Skin epidermis (tissue), 12 donors: ENCODE results near the gene EIPR1.
"Not testable (repeated sequence)": the region's sequence is repeated elsewhere in the genome, so short reads cannot be mapped to it uniquely, and the experiment has no call there.

Experiments
- H3K27ac ChIP-seq, 21 experiments: fragments of 200-600 bp; sonication (generic) in 11 of 21; one replicate each; pipeline ENCODE4 v1.5.0; 2020; ENCODE audit warnings: mild to moderate bottlenecking in 3 of 21, inconsistent platforms in 2 of 21, moderate library complexity in 2 of 21
- H3K4me3 ChIP-seq, 7 experiments: fragments of 200-600 bp; sonication (generic) in 2 of 7; one replicate each; pipeline ENCODE4 v1.5.0; 2020; ENCODE audit warnings: inconsistent platforms in 2 of 7, mild to moderate bottlenecking in 2 of 7, moderate library complexity in 1 of 7

EIPR1 gene

DNA sequence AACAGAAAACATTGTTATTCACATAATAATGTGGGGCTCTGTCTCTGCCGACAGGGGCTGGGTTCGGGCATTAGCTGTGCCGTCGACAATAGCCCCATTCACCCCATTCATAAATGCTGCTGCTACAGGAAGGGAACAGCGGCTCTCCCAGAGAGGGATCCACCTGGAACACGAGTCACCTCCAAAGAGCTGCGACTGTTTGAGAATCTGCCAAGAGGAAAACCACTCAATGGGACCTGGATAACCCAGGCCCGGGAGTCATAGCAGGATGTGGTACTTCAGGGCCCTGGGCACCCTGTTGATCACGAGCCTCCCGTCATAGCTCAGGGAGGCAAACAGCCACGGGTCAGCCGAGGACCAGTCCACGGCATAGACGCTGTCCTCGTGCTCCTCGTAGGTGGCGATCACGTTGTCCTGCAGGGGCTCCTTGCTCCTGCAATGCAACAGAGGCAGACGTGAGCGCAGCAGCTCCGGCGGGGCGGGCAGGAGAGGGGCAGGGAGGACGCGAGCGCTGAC, 188.5 kb downstream of the EIPR1 start:
- no peak overlapping the region for H3K27ac ChIP-seq

GRCh38 chr2:3188405-3188946, 189.1 kb downstream of the EIPR1 start:
- Histone ChIP-seq H3K4me3 (no peak overlapping the region), H3K27ac (no peak overlapping the region)

More for the DNA sequence above, 188.5 kb downstream of the EIPR1 start:
- no peak overlapping the region for H3K4me3 ChIP-seq

- H3K27ac ChIP-seq, result no peak overlapping the region
- H3K4me3 ChIP-seq, result no peak overlapping the region
Observed at GRCh38 chr2:3187467-3187866, 190.2 kb downstream of the EIPR1 start.

DNA sequence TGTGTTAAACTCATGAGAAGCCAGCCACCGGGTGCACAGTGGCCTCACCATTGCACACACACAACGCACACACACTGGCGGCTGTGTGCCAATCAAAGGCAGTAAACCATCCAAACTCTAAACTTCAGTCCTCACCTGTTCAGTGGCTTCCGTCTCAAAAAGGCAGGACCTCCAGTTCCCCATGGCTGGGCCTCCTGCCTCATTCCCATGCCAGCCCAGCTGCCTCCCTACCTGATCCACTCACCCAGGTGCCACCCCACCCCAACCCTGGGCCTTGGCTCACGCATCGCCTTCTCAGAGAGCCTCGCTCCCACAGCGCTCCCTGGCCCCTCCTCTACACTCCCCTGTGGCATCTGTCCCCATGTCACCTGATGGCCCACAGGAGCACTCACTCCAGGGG, 190.9 kb downstream of the EIPR1 start:
- no peak overlapping the region for H3K4me3 ChIP-seq
- H3K27ac ChIP-seq, result no peak overlapping the region

DNA sequence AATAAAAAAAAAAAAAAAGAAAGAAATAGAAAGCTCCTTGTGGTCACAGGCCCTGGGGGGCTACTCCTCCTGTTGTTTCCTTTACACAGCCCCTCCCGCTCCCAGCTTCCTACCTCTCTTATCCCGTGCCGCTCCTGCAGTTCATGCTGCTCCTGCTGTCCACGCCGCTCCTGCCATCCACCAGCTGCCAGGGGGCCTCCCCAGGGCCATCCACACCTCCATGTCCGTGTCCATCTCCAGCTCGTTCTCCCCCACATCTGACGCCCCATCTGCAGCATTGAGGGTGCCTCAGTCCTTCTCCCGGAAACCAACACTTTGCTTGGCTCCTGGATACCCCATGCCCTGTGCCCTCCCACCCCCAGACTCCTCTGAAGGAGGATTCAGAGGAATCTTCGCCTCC, 191.7 kb downstream of the EIPR1 start:
- H3K27ac ChIP-seq, result no peak overlapping the region
- no peak overlapping the region for H3K4me3 ChIP-seq

DNA sequence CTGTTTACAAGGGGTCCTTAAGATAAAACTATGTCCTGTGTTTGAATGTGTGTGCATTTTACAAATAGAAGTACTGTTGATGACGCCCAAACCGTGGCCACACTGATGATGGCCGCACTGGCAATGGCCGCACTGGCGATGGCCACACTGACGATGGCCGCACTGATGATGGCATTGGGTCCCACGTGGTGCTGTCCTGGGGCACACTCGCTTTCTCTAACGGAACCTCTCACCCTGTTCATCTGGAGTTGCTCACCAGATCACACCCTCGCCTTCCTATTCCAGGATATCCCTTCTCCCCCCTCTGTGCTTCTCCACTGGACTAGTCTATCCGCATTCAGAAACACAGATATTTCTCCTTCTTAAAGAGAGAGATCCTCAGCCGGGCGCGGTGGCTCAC, 192.4 kb downstream of the EIPR1 start:
- H3K27ac ChIP-seq, result no peak overlapping the region
- H3K4me3 ChIP-seq, result no peak overlapping the region

- no peak overlapping the region for H3K4me3 ChIP-seq
- H3K27ac ChIP-seq, result no peak overlapping the region
Observed at GRCh38 chr2:3184167-3184566, 193.5 kb downstream of the EIPR1 start.

GRCh38 chr2:3183766-3184165, 193.9 kb downstream of the EIPR1 start:
- H3K4me3 ChIP-seq, result no peak overlapping the region

GRCh38 chr2:3182848-3183247, 194.8 kb downstream of the EIPR1 start:
- H3K27ac ChIP-seq, result no peak overlapping the region

More at GRCh38 chr2:3183766-3184165, 193.9 kb downstream of the EIPR1 start:
- H3K27ac ChIP-seq, result no peak overlapping the region

DNA sequence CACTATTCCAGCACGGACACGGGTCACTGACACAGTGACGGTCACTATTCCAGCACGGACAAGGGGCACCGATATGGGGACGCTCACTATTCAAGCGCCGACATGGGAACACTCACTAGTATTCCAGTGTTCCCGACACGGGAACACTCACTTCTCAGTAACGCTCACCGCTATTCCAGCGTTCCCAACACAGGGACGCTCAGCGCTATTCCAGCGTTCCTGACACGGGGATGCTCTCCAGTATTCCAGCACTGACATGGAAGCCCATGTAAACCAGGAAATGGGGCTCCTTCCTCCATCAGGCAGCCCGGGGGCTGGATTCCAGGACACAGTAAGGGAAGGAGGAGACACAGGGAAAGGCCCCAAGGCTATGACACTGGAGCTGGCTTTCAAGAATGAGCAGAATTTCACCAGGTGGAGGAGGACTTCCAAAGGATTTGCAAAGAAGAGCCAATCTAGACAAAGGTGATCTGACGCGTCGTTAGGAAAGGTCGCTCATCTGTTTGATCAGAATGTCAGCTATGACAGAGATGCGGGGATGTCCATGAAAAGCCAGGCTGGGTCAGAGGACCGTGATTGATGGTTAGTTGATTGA, 196.1 kb downstream of the EIPR1 start:
- no peak overlapping the region for H3K4me3 ChIP-seq
- no peak overlapping the region for H3K27ac ChIP-seq

More at GRCh38 chr2:3182848-3183247, 194.8 kb downstream of the EIPR1 start:
- H3K4me3 ChIP-seq, result no peak overlapping the region

GRCh38 chr2:3180909-3181221, 196.8 kb downstream of the EIPR1 start:
- H3K27ac ChIP-seq, H3K4me3 ChIP-seq: not testable (repeated sequence)

GRCh38 chr2:3180082-3180908, 197.3 kb downstream of the EIPR1 start:
- Histone ChIP-seq H3K4me3 (no peak overlapping the region), H3K27ac (no peak overlapping the region)

DNA sequence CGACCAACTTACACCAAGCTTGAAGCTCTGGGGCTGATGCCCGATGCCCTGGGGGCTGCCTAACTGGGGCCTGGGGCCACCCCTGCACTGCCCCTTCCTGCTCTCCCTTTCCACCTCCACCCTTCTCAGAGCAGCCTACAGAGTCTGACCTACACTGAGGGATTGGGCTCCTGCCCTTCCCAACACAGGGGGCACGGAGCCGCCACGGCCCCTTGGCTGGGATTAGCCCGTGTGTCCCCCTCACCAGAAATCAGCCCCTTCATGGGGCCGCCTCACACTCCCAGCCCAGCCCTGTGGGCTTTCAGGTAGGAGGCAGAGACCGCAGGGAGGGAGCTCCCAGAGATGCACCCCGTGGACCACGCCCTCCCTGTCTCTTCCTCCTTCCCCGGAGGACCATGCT, 198.0 kb downstream of the EIPR1 start:
- no peak overlapping the region for H3K27ac ChIP-seq
- H3K4me3 ChIP-seq, result no peak overlapping the region

GRCh38 chr2:3179208-3179607, 198.4 kb downstream of the EIPR1 start:
- Histone ChIP-seq H3K27ac (no peak overlapping the region), H3K4me3 (no peak overlapping the region)

DNA sequence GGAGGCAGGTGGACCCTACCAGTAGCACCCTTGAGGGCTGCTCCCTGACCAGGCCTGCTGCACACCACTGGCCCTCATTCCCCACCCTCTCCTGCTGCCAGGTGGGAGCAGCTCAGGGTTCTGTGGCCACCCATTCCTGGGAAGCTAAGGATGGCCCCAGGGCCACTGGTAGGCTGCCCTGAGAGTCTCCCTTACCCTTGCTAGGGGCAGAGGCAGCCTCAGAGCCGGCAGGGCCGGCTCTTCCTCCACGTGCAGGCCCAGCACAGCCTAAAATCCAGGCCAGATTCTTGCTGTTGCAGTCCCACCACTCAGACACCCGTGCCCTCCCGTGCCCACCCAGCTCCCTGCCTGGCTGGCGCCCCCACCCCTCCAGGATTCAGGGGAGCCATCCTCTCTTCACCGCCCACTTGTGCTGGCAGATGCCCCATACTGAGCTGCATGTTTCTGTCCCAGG, 199.0 kb downstream of the EIPR1 start:
- H3K4me3 ChIP-seq, result no peak overlapping the region
- no peak overlapping the region for H3K27ac ChIP-seq

- Histone ChIP-seq H3K27ac (no peak overlapping the region), H3K4me3 (no peak overlapping the region)
Observed at GRCh38 chr2:3177891-3178577, 199.6 kb downstream of the EIPR1 start.

DNA sequence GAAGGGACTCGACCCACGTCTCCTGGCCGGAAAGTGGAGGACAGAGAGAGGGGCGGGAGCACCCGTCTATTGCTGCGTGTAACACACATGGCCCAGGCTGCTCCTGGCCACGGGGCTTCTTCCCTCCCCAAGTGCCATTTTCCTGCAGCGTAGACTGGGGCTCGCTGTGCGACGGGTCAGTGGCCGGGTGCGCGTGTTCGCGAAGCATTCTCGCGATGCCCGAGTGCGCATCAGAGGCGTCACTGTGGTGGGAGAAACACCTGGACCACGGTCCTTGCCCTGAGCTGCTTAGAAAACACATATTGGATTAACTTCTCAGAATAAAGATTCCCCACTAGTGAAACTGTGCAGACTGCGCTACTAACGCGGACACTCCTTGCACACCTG, 200.8 kb downstream of the EIPR1 start:
- Histone ChIP-seq H3K27ac (no peak overlapping the region), H3K4me3 (no peak overlapping the region)

- no peak overlapping the region for H3K4me3 ChIP-seq
- no peak overlapping the region for H3K27ac ChIP-seq
Observed at GRCh38 chr2:3176071-3176868, 201.3 kb downstream of the EIPR1 start.

DNA sequence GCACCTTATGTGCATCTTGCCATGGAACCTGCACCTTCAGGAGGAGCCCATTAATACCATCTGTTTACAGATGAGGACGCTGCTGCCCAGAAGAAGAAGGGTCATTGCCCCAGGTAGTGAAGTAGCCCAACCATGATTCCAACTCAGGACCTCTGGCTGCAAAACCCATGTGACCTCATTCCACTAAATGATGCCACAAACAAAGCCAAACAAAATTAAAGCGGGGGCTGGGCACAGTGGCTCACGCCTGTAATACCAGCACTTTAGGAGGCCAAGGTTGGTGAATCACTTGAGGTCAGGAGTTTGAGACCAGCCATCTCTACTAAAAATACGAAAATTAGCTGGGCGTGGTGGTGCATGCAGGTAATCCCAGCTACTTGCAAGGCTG, 202.1 kb downstream of the EIPR1 start:
- Histone ChIP-seq H3K4me3 (no peak overlapping the region), H3K27ac (no peak overlapping the region)
